Measurements from ENCODE around the gene RSPH6A. TPM values are rescaled to one million over a fixed set of nuclear protein-coding genes. Genes with fewer than 3 reads are reported as not detected.

The RSPH6A gene
- total and polyA plus RNA-seq, 2 of the 13 experiments (the other 11 are each of a cell fraction or from before 2014, with no cell fraction given): 0.07 TPM; not detected in 1

DNA sequence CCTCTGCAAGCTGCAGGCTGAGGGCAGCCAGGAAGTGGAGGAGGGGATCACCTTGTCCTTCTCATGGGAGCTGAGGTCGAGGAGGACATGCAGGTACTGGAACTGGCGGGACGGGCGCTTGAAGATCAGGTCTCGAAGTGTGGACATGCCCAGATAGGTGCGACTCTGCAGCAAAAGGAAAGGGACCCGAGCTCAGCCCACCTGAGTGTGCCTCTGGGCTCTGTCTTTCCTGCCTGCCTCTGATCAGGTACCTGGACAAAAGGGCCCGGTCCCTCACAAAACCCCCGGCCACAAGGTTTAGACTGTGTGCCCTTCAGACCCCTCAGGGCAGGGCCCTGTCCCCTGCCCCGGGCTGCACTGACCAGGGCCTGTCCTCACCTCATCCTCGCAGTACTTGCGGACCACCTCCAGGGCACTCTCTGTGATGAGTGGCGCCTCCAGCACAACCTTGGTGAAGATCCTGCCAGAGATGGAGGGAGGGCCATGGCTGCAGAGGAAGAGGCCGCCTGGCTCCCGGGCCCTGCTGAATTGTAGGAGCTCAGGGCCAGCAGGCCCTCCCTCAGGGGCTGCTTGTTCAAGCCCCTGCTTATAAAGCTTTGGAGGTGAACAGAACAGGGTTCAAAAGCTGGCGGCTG lies 12.5 kb upstream of the RSPH6A start:
- no peaks in the 10 kb centered on the region for H3K4me1 ChIP-seq (ENCODE audit: insufficient read depth, low read length)
- H3K79me2 ChIP-seq (ENCODE audit: insufficient read depth, low read length): no peaks in the 10 kb centered on the region
- 90% methylated on average over 7 of the region's 16 CpGs for WGBS (ENCODE audit: low lambda C conversion rate)
- H4K20me1 ChIP-seq (ENCODE audit: insufficient read depth, low read length): no peaks in the 10 kb centered on the region
- H3K9me3 ChIP-seq (ENCODE audit: low read length): no peaks in the 10 kb centered on the region
- no peak for FAIRE-seq
- H3K27me3 ChIP-seq (ENCODE audit: control insufficient read depth in 1 of 2, insufficient read depth in 2 of 2, low read length in 2 of 2): no peaks in the 10 kb centered on the region
- BruUV-seq (replicated peaks): no TSS peak
- DNase-seq (ENCODE audit: low spot score): no peak
- peak; percentile 38 for ATAC-seq
- peaks cover 42 to 81% of the 10 kb centered on the region in 2 experiments for H3K36me3 ChIP-seq (replicated peaks in 1 of 2; ENCODE audit: control insufficient read depth in 1 of 2, insufficient read depth in 2 of 2, low read length in 2 of 2)
- H3K27ac ChIP-seq (ENCODE audit: extremely low read length, insufficient read depth, low read length): no peak overlapping the region
- H3K4me3 ChIP-seq (replicated peaks in 1 of 3; ENCODE audit: insufficient read depth in 1 of 3, low read depth in 2 of 3, low read length in 3 of 3): no peak overlapping the region
- no peak for TF ChIP-seq SMARCC2 (IDR thresholded peaks at IDR 0.05)
- TF ChIP-seq AGO2 (optimal IDR thresholded peaks at IDR 0.05; ENCODE audit: low read depth, low read length): peak; percentile 46
- in situ Hi-C loops (cut with HindIII; ENCODE audit: extremely low pct_ligation_motif_present, low pct_unique_long_range_greater_than_20kb) (no loop called here), intact Hi-C loops (cut with micrococcal nuclease; ENCODE audit: unreplicated experiment) (no loop called here)
- no peak overlapping the region for H2AFZ ChIP-seq (ENCODE audit: low read length)
- no peak overlapping the region for H3K4me2 ChIP-seq (ENCODE audit: low read depth, low read length)
- no peak overlapping the region for H3K9ac ChIP-seq (ENCODE audit: insufficient read depth, low read depth, low read length)
- CTCF ChIA-PET (ENCODE audit: low intra/inter-chr PET ratio, low total read pairs): no interaction called here
- POLR2A ChIA-PET: no interaction called here

DNA sequence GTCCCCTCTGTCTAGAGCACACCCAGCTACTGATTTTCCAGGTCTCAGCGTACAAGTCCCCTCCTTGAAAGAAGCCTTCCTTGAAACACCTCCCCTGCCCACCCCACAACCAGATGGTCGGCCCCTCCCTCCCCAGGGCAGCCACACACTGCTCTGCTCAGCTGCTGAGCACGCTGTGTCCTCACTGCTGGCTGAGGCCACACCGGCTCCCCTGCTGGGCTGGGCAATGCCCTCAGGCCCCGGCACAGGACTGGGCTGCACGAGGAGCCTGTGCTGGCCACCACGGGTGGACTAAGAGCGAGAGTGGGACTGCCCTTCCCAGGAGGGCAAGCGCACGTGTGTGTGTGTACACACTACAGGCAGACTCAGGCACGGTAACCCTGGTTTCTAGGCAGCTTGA lies 11.8 kb upstream of the RSPH6A start:
- in situ Hi-C loops (cut with HindIII; ENCODE audit: extremely low pct_ligation_motif_present, low pct_unique_long_range_greater_than_20kb) (no loop called here), intact Hi-C loops (cut with micrococcal nuclease; ENCODE audit: unreplicated experiment) (no loop called here)
- H3K4me2 ChIP-seq (ENCODE audit: low read depth, low read length): no peak overlapping the region
- H3K36me3 ChIP-seq (replicated peaks in 1 of 2; ENCODE audit: control insufficient read depth in 1 of 2, insufficient read depth in 2 of 2, low read length in 2 of 2): peaks cover 42 to 85% of the 10 kb centered on the region in 2 experiments
- H3K9me3 ChIP-seq (ENCODE audit: low read length): no peaks in the 10 kb centered on the region
- DNase-seq (ENCODE audit: low spot score): no peak
- H3K27ac ChIP-seq (ENCODE audit: extremely low read length, insufficient read depth, low read length): no peak overlapping the region
- FAIRE-seq: no peak
- no peak overlapping the region for H3K9ac ChIP-seq (ENCODE audit: insufficient read depth, low read depth, low read length)
- no peaks in the 10 kb centered on the region for H4K20me1 ChIP-seq (ENCODE audit: insufficient read depth, low read length)
- no peak overlapping the region for H2AFZ ChIP-seq (ENCODE audit: low read length)
- no TSS peak for BruUV-seq (replicated peaks)
- no peaks in the 10 kb centered on the region for H3K27me3 ChIP-seq (ENCODE audit: control insufficient read depth in 1 of 2, insufficient read depth in 2 of 2, low read length in 2 of 2)
- no peak for ATAC-seq
- no peaks in the 10 kb centered on the region for H3K4me1 ChIP-seq (ENCODE audit: insufficient read depth, low read length)
- ChIA-PET CTCF (ENCODE audit: low intra/inter-chr PET ratio, low total read pairs) (no interaction called here), POLR2A (no interaction called here)
- 97% methylated on average over 11 of the region's 11 CpGs for WGBS (ENCODE audit: low lambda C conversion rate)
- H3K79me2 ChIP-seq (ENCODE audit: insufficient read depth, low read length): no peaks in the 10 kb centered on the region
- no peak overlapping the region for H3K4me3 ChIP-seq (replicated peaks in 1 of 3; ENCODE audit: insufficient read depth in 1 of 3, low read depth in 2 of 3, low read length in 3 of 3)
- TF ChIP-seq ZMYM2 (CRISPR knock-in tag; IDR thresholded peaks at IDR 0.05) (no peak), NR2F6 (IDR thresholded peaks at IDR 0.05) (no peak), NR2F6 (CRISPR knock-in tag; IDR thresholded peaks at IDR 0.05) (no peak), ATF7-NPFF (CRISPR knock-in tag; IDR thresholded peaks at IDR 0.05; ENCODE audit: low read depth) (no peak), MIXL1 (CRISPR knock-in tag; IDR thresholded peaks at IDR 0.05) (no peak), NFYC (CRISPR knock-in tag; IDR thresholded peaks at IDR 0.05) (no peak), HOXA3 (CRISPR knock-in tag; IDR thresholded peaks at IDR 0.05) (no peak)
- TF ChIP-seq, protein P1, sequence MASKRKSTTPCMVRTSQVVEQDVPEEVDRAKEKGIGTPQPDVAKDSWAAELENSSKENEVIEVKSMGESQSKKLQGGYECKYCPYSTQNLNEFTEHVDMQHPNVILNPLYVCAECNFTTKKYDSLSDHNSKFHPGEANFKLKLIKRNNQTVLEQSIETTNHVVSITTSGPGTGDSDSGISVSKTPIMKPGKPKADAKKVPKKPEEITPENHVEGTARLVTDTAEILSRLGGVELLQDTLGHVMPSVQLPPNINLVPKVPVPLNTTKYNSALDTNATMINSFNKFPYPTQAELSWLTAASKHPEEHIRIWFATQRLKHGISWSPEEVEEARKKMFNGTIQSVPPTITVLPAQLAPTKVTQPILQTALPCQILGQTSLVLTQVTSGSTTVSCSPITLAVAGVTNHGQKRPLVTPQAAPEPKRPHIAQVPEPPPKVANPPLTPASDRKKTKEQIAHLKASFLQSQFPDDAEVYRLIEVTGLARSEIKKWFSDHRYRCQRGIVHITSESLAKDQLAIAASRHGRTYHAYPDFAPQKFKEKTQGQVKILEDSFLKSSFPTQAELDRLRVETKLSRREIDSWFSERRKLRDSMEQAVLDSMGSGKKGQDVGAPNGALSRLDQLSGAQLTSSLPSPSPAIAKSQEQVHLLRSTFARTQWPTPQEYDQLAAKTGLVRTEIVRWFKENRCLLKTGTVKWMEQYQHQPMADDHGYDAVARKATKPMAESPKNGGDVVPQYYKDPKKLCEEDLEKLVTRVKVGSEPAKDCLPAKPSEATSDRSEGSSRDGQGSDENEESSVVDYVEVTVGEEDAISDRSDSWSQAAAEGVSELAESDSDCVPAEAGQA (IDR thresholded peaks at IDR 0.05; ENCODE audit: low read depth): no peak
- TF ChIP-seq, protein P1 (CRISPR knock-in tag; IDR thresholded peaks at IDR 0.05; ENCODE audit: borderline replicate concordance): no peak

Measured in HepG2 (cell line).